SKM-1 treated with dmso at 0.1 percent for 144 hours (cell line): Measurements from ENCODE around the gene CENPM.

Source experiments
- DNase-seq: peaks from one replicate; lab custom pipeline; 2025; ENCODE audit not compliant: unreplicated experiment; lab: John Stamatoyannopoulos, UW

CENPM gene

GRCh38 chr22:41933411-41934177 is 13.4 kb downstream of the CENPM start:
- DNase-seq = no peak

GRCh38 chr22:41932353-41932752 is 14.6 kb downstream of the CENPM start:
- no peak for DNase-seq

GRCh38 chr22:41931701-41932269 is 15.2 kb downstream of the CENPM start:
- DNase-seq = no peak

GRCh38 chr22:41929418-41929810 is 17.5 kb downstream of the CENPM start:
- no peak for DNase-seq

GRCh38 chr22:41928593-41929417 is 18.1 kb downstream of the CENPM start:
- DNase-seq = no peak

- DNase-seq = no peak
These were observed 19.1 kb downstream of the CENPM start for GRCh38 chr22:41927813-41928212.

- peak; percentile 48 for DNase-seq
These were observed 21.0 kb downstream of the CENPM start for GRCh38 chr22:41925783-41926460.

GRCh38 chr22:41923595-41924276 is 23.2 kb downstream of the CENPM start:
- no peak for DNase-seq

GRCh38 chr22:41922940-41923594 is 23.9 kb downstream of the CENPM start:
- DNase-seq = no peak

GRCh38 chr22:41922328-41922727 is 24.6 kb downstream of the CENPM start:
- DNase-seq = no peak

GRCh38 chr22:41920271-41920976 is 26.5 kb downstream of the CENPM start:
- no peak for DNase-seq

- DNase-seq = peak; percentile 37
These were observed 27.4 kb downstream of the CENPM start for GRCh38 chr22:41919357-41920224.

GRCh38 chr22:41917903-41918791 is 28.8 kb downstream of the CENPM start:
- DNase-seq = peak; percentile 45

GRCh38 chr22:41917375-41917902 is 29.5 kb downstream of the CENPM start:
- no peak for DNase-seq

- DNase-seq = no peak
These were observed 30.1 kb downstream of the CENPM start for GRCh38 chr22:41916745-41917358.

- no peak for DNase-seq
These were observed 31.0 kb downstream of the CENPM start for GRCh38 chr22:41915786-41916493.
